ENCODE measurements around the gene SLC9C1. TPM values are rescaled to one million over a fixed set of nuclear protein-coding genes. Genes with fewer than 3 reads are reported as not detected.

The SLC9C1 gene
- total RNA-seq, 1 donor from 2014 or later, result 0.13 TPM

GRCh38 chr3:112096176-112096575, 197.8 kb downstream of the SLC9C1 start:
- Mint-ChIP-seq H3K4me1 (ENCODE audit: unreplicated experiment) (peaks cover 31% of the 10 kb centered on the region), H3K9me3 (ENCODE audit: unreplicated experiment) (no peaks in the 10 kb centered on the region), H3K36me3 (ENCODE audit: low read depth, unreplicated experiment) (peaks cover 5% of the 10 kb centered on the region), H3K4me3 (ENCODE audit: unreplicated experiment) (no peak overlapping the region), H3K27ac (ENCODE audit: unreplicated experiment) (no peak overlapping the region), H3K27me3 (ENCODE audit: unreplicated experiment) (peaks cover 1% of the 10 kb centered on the region)
- no peak for TF ChIP-seq CTCF (IDR thresholded peaks at IDR 0.05; ENCODE audit: unreplicated experiment)
- no peak for DNase-seq (ENCODE audit: low spot score)

GRCh38 chr3:112095731-112096130, 198.3 kb downstream of the SLC9C1 start:
- Mint-ChIP-seq H3K27ac (ENCODE audit: unreplicated experiment) (no peak overlapping the region), H3K4me1 (ENCODE audit: unreplicated experiment) (peaks cover 35% of the 10 kb centered on the region), H3K9me3 (ENCODE audit: unreplicated experiment) (no peaks in the 10 kb centered on the region), H3K36me3 (ENCODE audit: low read depth, unreplicated experiment) (peaks cover 5% of the 10 kb centered on the region), H3K27me3 (ENCODE audit: unreplicated experiment) (peaks cover 2% of the 10 kb centered on the region), H3K4me3 (ENCODE audit: unreplicated experiment) (no peak overlapping the region)
- no peak for TF ChIP-seq CTCF (IDR thresholded peaks at IDR 0.05; ENCODE audit: unreplicated experiment)
- DNase-seq (ENCODE audit: low spot score), result no peak

- no peaks in the 10 kb centered on the region for H3K9me3 Mint-ChIP-seq (ENCODE audit: unreplicated experiment)
- peaks cover 47% of the 10 kb centered on the region for H3K4me1 Mint-ChIP-seq (ENCODE audit: unreplicated experiment)
- H3K27me3 Mint-ChIP-seq (ENCODE audit: unreplicated experiment), result peaks cover 2% of the 10 kb centered on the region
- DNase-seq (ENCODE audit: low spot score), result no peak
- no peak overlapping the region for H3K4me3 Mint-ChIP-seq (ENCODE audit: unreplicated experiment)
- no peak for TF ChIP-seq CTCF (IDR thresholded peaks at IDR 0.05; ENCODE audit: unreplicated experiment)
- no peaks in the 10 kb centered on the region for H3K36me3 Mint-ChIP-seq (ENCODE audit: low read depth, unreplicated experiment)
- no peak overlapping the region for H3K27ac Mint-ChIP-seq (ENCODE audit: unreplicated experiment)
Observed at GRCh38 chr3:112093180-112093522, 200.9 kb downstream of the SLC9C1 start.

- Mint-ChIP-seq H3K36me3 (ENCODE audit: low read depth, unreplicated experiment) (no peaks in the 10 kb centered on the region), H3K4me3 (ENCODE audit: unreplicated experiment) (no peak overlapping the region), H3K4me1 (ENCODE audit: unreplicated experiment) (peaks cover 47% of the 10 kb centered on the region), H3K27ac (ENCODE audit: unreplicated experiment) (peak overlapping the region; percentile 67), H3K9me3 (ENCODE audit: unreplicated experiment) (no peaks in the 10 kb centered on the region), H3K27me3 (ENCODE audit: unreplicated experiment) (peaks cover 5% of the 10 kb centered on the region)
- no peak for TF ChIP-seq CTCF (IDR thresholded peaks at IDR 0.05; ENCODE audit: unreplicated experiment)
- no peak for DNase-seq (ENCODE audit: low spot score)
Observed at GRCh38 chr3:112092496-112093179, 201.4 kb downstream of the SLC9C1 start.

GRCh38 chr3:112090887-112091586, 203.0 kb downstream of the SLC9C1 start:
- peaks cover 55% of the 10 kb centered on the region for H3K4me1 Mint-ChIP-seq (ENCODE audit: unreplicated experiment)
- no peaks in the 10 kb centered on the region for H3K9me3 Mint-ChIP-seq (ENCODE audit: unreplicated experiment)
- H3K27me3 Mint-ChIP-seq (ENCODE audit: unreplicated experiment), result peaks cover 10% of the 10 kb centered on the region
- H3K36me3 Mint-ChIP-seq (ENCODE audit: low read depth, unreplicated experiment), result no peaks in the 10 kb centered on the region
- H3K27ac Mint-ChIP-seq (ENCODE audit: unreplicated experiment), result no peak overlapping the region
- no peak for TF ChIP-seq CTCF (IDR thresholded peaks at IDR 0.05; ENCODE audit: unreplicated experiment)
- H3K4me3 Mint-ChIP-seq (ENCODE audit: unreplicated experiment), result no peak overlapping the region
- DNase-seq (ENCODE audit: low spot score), result no peak

Data from endothelial cell (in vitro differentiated cells).